Activated CD4-positive, CD25-positive, alpha-beta regulatory T cell (primary cell): Measurements from ENCODE around the gene NR6A1.

Experiments
- DNase-seq, 4 experiments: peaks; one replicate each; lab custom pipeline; 2025; lab: John Stamatoyannopoulos, UW

NR6A1 gene

DNA sequence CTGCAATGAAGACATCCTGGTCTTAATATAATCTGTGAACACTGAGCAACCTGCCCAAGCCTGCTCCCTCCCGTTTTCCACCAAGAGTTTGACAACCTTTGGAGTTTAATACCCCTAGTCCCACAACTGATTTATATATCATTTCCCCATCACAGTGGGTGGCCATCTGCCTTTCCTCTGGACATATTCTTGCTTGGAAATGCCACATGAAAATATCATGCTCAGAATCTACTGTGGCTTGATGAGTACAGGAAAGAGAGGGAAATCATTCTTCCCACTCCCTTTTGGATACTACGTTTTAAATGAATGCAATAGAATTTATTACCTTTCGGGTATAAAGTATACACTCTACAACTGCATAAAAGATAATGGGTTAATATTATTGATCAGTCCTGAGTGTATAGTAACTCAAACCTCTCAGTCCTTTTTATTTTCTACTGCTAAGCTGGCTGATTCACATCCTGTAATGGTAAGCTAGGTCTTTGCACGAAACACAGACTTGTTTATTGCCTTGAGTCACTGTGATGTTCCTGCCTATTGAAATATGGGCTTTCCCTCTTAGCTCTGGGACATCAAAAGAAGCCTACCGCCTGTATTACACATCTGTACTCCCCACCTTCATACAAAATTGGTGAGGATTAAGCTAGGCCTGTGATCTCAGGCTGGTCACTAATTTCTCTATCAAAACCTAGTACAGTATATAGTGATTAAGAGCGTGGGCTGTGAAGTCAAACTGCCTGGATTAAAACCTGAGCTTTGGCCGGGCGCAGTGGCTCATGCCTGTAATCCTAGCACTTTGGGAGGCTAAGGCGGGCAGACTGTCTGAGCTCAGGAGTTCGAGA, 196.4 kb downstream of the NR6A1 start:
- no peak for DNase-seq

DNA sequence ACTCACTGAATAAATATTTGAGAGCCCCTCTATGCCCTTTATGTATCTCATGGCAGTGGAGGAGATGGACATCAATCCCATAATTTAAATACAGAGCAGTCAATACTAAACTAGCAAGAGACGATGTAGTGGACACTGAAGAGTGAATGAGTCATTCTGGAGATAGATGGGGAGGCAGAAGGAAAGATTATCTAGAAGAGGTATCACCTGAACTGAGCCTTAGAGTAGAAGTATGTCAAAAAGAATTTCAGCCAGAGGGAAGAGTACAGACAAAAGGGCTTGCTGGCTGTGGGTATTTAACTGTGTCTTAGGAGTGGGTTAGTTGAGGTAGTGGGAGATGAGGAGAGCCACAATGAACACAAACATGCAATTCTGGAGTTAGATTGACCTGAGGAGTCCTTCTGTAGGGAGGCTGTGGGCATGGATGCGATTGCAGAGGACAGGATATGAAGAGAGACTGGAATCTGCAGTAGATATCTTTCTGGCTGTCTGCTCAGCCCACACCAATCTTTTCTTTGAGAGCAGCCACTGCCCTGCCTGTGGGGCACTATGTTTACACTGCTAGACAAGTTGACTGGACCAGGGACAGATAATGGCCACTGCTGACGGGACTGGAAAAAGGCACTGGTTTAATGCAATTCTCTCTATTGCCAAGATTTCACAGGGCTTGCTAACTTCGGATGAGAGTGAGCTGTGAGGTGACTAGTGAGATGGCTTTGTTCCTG, 200.0 kb downstream of the NR6A1 start:
- DNase-seq: no peak

DNA sequence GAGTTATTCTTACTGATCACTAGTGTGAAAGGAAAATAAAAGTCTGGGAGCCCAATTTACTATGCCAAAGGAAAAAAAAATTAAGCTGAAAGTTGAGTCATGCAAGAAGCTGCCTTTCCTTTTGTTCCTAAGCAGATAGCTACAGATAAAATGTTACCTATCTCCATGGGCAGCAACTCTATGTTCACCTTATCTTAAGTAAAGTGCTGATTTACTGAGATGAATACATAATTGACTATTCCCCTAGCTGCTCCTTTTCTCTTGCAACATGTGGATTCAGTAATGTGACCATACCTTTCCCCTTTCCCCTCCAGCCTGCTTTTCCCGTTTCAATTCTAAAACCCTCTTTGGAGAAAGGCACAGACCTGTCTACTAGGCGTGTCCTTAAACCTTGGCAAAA, 201.2 kb downstream of the NR6A1 start:
- DNase-seq: no peak

DNA sequence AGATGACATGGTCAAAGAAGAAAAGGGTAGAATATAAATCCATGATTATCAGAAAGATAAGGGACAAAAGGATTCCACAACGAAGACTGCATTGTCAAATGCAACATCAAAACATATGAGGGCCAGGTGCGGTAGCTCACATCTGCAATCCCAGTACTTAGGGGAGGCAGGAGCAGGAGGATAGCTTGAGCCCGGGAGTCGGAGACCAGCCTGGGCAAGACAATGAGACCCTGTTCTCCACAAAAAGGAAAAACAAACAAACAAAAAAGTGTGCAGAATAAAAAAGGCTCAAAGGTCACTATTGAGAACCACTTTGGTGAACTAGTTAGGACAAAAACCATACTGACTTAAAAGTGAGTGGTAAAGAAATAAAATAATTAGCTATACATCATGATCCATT, 203.7 kb downstream of the NR6A1 start:
- no peak for DNase-seq

DNA sequence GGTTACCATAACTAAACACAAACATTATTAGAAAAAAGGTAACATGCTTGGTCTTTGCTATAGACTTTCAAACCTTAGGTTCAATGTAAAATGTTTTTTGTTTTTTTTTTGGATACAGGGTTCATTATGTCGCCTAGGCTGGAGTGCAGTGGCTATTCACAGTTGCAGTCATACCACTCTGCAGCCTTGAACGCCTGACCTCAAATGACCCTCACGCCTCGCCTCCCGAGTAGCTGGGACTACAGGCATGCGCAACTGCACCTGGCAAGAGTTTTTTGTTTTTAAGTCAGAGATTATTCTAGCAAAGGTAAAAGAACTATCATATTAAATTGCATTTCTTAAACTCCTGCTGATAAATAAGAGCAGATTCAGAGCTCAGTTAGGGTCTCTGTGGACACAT, 208.8 kb downstream of the NR6A1 start:
- DNase-seq: no peak

DNA sequence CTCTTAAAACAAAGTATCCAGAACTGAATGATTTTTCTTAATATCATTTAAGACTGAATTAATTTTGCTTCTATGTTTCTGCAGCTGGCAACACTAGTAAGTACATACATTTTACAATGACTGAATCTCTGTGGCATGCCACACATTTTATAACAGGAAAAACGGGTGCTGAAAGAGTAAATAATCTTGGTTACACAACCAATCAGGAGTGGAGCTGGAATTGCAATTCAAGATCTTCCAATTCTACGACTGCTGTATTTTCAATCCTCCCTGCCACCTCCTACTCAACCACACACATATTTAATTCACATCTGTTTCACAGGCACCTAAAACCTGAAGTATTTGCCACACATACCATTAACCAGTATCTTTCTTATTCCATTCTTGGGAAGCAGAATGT, 211.2 kb downstream of the NR6A1 start:
- DNase-seq: no peak

DNA sequence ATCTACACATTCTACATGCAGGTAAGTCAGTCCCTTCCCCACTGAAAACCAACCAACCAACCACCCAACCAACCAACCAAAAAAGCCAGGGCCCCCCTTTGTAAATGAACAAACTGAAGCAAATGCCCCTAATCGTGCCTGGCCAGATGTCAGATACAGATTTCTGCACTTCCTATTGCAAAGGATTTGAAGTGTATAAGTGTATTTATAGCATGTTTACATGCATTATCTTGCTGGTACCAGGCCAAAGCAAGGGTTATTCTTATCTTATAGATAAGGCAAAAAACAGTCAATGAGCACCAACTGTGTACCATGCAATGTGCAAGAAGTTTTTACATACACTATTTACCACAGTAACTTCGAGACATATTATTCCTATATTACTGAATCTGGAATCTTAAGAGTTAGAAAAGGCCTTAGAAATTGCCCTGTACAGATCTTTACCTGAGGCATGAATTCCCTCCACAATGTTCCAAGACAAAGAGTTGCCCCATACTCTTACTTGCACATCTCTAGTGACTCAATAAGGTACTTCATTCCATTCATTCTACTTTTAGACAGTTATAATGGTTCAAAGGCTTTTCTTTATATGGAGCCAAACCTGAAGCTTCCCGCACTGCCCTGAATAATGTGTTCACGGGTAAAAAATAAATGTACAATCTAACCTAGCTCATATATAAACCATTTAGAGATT, 212.2 kb downstream of the NR6A1 start:
- DNase-seq: no peak

DNA sequence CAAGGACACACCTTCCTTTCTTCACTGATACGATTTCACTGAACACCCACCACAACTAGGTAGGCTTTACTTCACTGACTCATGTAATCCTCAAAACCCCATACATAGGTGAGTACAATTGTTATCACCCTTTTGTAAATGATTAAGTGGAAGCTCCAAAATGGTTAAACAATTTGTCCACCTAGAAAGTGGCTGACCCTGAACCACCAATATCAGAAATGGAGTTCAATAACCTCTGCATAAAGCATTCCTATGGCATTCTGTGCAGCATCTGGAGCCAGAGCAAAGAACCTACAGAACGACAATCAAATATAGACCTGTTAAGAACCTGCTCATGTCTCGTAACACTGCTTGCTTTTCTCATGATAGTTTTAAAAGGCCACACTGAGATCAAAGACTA, 213.2 kb downstream of the NR6A1 start:
- DNase-seq: no peak

DNA sequence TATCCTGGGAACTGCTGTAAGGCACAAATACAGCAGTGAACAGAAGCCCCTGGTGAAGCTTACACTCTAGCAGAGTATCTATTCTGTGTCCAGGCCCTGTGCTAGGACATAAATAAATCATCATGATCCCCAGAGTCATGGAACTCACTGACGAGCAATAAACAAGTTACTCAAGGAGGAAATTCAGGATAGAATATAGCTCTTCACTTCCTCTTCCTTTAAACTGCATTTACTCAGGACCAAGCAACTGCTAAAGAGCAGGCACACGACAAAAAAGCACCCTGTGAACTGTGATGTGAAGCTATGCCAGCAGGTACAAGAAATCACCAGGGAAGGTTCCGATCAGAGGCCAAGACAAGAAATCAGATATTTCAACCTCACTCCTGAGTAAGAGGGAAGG, 216.1 kb downstream of the NR6A1 start:
- DNase-seq: no peak

DNA sequence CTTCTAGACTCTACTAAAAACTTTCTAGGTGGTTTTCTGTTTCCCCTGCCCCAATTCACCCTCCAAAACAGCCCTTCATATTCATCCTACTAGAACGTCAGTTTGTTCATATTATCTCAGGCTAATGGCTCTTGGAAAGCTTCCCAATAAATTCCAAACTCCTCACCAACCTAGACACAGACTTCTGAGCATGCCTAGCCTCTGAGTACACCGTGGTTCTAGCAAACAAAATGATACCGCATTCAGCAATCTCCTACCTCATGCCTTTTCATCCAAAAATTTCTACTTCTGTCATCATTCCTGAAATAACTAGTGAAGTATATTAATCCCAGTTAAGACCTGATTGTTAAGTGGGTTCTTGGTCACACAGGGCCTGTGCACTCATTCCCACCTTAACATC, 217.4 kb downstream of the NR6A1 start:
- no peak for DNase-seq

DNA sequence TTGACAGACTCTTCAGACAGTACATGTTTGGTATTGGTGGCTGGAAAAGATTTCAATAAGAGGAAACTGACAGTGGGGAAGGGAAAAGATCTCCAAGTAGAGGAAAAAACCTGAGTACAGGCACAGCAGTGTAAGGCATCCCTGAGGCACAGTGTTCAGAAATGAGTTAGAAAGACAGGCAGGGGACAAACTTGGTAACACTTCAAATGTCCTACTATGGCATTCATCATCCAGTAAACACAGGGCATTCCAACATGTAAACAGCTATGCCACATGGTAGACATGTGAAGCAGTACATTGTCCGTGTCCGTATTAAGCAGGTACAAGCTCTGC, 218.9 kb downstream of the NR6A1 start:
- DNase-seq: no peak

DNA sequence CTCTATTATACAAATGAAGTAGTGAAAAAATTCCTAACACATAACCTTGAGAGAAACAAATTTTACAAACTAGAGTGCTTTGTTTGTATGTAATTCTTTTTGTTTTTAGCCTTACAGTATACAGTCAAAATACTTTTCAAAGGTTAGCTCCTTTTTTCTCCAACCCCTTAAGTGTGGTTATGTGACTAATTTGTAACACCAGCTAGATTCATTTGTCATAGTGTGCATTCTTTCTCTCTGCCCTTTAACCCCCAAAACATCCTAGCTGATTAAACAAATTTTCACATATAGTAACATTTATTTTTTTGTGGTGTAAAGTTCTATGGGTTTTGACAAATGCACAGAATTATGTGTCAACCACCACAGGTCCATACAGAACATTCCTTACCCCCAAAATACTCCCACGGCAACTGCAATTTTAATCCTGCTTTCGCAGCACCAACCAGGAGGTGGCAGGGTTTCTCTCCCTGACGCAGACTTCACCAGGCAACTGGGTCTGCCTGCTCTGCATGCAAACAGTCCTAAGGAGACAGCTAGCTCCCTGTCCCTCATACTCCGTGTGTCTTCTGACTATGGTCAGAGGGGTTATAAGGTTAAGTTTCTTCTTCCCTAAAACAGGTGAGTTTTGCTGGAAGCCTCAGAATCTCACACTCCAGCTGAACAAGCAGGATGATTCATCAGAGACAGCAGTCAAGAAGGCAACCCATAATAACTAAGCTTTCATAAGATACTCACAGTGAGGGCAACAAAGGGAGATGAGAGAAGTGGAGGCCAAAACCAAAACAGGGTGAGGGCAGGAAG, 219.4 kb downstream of the NR6A1 start:
- no peak for DNase-seq

DNA sequence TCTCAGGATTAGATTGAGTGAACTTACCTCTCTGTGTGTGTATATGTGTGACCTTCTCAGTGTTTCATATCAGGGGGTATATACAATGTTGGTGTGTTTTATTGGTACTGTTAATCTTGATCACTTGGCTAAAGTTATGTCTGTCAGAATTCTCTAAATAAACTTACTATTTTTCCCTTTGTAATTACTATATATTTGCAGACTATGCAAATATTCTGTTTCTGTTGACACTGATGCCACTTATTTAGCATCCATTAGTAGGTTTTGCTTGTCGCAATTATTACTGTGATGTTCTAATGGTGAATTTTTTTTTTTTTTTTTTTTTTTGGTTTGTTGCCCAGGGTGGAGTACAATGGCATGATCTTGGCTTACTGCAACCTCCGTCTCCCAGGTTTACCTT, 221.0 kb downstream of the NR6A1 start:
- no peak for DNase-seq

DNA sequence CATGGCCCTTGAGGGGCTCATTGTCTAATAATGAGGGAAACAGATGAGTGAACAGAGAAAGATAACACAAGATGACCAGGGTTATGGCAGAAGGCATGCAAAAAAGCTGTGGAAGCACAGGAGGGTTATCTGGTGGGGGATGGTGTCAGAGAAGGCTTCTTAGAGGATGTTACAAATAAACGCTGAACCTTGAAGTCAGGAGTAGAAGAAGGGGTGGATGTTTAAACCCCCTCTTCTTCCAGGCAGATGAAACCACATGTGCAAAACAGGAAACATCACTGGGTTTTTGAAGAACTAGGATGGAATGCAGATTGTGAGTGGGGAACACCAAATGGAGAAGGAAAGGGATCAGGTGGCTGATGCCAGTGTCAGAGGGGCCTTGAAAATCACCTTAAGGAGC, 222.1 kb downstream of the NR6A1 start:
- DNase-seq: no peak

DNA sequence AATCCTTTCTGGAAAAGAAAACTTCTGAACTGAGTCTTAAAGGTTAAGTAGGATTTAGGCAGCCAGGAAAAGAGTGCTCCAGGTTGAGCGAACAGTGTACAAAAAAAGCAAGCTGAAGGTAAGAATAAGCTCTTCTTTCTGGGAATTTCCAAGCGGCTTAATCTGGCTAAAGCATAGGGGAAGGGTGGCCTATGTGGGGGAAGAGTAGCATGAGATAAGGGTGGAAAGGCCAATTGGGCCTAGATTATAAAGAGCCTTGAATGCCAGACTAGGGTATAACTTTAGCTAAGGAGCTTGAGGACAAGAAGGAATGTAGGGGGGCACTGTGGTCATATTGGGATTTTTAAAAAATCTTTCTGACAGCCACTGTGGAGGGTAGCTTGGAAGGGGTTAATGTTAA, 226.6 kb downstream of the NR6A1 start:
- no peak for DNase-seq

DNA sequence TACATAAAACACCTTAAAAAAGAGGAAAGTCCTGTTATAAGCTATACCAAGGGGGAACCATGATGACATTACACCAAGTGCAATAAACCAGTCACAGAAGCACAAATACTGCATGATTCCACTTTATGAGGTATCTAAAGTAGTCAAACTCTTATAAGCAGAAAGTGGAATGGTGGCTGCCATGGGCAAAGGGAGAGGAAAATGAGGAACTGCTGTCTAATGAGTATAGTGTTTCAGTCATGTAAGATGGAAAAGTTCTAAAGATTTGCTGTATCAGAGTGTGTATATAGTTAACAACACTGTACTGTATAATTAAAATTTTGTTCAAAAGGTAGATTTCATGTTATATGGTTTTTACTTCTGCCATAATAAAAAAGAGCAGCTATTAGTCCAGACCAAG, 229.3 kb downstream of the NR6A1 start:
- DNase-seq: no peak

DNA sequence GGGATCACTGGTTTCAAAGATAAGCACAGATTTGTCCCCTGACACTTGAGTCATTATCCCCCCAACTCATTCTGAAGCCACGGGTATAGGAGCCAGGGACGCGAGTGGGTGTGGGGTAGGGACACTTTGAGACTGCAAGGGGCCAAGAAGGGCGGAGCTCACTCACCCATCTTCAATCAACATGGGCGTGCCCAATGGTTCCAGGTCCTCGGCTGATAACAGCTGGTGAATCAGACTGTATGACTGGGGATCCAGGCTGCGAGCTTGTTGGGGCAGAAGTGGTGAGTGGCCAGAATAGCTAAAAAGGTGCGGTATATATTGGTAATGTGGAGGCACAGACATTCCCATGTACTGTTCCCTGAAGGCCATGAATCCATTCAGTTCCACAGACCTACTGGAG, 233.2 kb downstream of the NR6A1 start:
- no peak for DNase-seq

DNA sequence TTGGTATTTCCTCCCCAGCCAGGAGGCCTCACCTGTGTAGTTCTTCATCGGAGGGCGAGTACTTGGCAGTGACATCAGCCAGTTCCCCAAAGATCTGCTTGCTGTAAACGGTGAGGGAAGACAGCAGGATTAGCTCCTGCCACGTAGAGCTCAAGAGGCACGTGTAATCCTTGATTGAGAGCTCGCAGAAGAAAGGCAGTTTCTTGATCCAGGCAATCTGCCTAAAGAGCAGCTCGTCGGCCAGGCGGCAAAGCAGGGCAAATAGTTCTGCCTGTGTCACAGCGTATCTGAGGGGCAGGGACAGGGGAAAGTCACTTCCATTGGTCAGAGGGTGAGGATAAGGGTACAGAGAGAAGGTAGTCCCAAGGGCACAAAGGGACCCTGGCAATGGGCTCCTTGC, 235.3 kb downstream of the NR6A1 start:
- DNase-seq: no peak

DNA sequence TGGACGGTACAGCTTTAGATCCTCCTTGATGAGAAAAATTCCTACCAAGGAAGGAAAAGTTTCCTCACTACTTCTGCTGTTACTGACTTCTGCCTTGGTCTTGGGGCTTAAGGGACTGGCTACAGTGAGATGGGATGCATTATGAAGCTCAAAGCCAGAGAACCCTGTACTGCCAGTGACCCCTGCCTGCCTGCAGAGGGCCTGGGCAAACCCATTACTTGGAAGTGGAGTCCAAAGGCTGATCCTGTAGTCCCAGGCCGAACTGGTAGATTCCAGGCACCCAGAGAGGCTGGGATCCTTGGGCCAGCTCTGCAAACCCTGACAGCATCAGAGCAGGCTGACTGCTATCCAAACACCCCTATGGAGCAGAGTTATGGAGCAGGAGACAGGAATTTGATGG, 238.2 kb downstream of the NR6A1 start:
- no peak for DNase-seq

DNA sequence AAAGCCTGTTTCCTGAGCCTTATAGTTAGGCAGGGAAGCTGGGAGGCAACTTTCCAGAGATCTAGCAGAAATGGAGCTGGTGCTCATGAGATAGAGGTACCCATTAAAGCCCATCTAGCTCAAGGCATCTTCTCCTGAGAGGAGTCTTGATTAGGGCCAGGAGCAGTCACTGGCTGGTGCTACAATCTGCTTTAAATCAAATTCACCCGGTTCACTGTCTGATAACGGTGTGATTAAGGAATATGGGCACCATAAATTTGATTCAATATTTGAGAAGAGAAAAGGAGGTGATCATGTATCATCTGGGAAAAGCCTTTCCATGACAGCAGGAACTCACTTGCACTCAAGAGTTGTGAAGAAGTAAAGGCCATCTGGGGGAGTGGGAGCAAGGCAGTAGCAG, 240.0 kb downstream of the NR6A1 start:
- DNase-seq: no peak

DNA sequence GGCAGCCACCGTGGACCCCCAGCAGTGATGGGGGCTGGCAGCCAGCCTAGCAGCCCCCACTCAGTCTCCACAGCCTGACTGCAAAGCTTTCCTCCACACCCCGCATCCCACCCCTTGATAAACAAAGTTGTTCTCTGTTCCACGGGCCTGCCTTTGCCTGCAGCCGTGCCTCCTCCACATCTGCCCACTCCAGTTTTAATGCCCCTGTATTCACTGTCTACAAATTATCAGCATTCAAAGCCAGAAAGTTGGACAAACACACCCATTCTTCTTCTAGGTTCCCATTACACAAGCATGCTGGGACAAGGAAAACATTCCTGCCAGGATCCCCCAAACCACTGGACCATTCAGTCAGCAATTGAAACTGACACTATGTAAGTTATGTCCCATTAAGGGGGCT, 240.9 kb downstream of the NR6A1 start:
- DNase-seq: no peak

DNA sequence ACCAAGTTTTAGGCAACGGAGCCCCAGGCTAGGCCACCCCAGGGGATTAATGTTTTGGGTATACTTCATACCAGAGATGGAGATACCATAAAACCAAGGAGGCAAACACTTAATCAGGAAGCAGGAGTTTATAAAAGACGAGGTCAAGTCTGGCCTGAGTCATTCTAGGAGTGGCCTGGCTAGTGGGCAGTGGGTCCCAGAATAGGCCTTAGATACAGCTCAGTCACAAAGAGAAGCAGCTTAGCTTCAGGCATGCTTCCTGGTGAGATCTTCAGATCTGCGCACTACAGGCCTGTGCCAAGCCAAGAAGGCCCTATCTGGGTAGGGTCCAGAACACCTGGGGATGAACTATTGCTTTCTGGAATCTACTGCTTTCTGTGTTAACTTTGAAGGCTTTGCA, 243.3 kb downstream of the NR6A1 start:
- no peak for DNase-seq
